Measurements from ENCODE around the gene C2orf49.

C2orf49 gene

GRCh38 chr2:105309147-105309545 lies 28.2 kb upstream of the C2orf49 start:
- no peak overlapping the region for H3K14ac ChIP-seq (ENCODE audit: low read length in 2 of 2)
- no peak overlapping the region for H4K8ac ChIP-seq (ENCODE audit: low read length)
- H3K36me3 ChIP-seq (ENCODE audit: control insufficient read depth in 1 of 2, insufficient read depth in 2 of 2, low read depth in 1 of 2, low read length in 2 of 2), result peaks cover 29 to 30% of the 10 kb centered on the region in 2 experiments
- H3K9ac ChIP-seq (ENCODE audit: low read length), result no peak overlapping the region
- no peak overlapping the region for H3K4ac ChIP-seq (ENCODE audit: low read depth in 1 of 2, low read length in 2 of 2)
- H2AK5ac ChIP-seq (ENCODE audit: low read length, severe bottlenecking), result no peak overlapping the region
- H3K4me2 ChIP-seq (ENCODE audit: low read length, poor library complexity, severe bottlenecking), result no peak overlapping the region
- no peak overlapping the region for H4K91ac ChIP-seq (ENCODE audit: low read length)
- no peak overlapping the region for H2BK15ac ChIP-seq (ENCODE audit: low read depth, poor library complexity, severe bottlenecking)
- H3K18ac ChIP-seq (ENCODE audit: low read depth in 1 of 2, low read length in 2 of 2), result no peak overlapping the region
- no peak overlapping the region for H2BK5ac ChIP-seq (ENCODE audit: low read depth, low read length, poor library complexity, severe bottlenecking)
- 73% methylated on average over 3 of the region's 4 CpGs for WGBS
- no peak overlapping the region for H2BK120ac ChIP-seq (ENCODE audit: low read depth, low read length)
- no peak overlapping the region for H3K27ac ChIP-seq (ENCODE audit: low read length, poor library complexity, severe bottlenecking)
- H3K23ac ChIP-seq (ENCODE audit: low read length in 2 of 2), result no peak overlapping the region
- H2AFZ ChIP-seq (ENCODE audit: low read depth, low read length), result no peak overlapping the region
- H3K27me3 ChIP-seq (ENCODE audit: control insufficient read depth in 1 of 2, insufficient read depth in 1 of 2, low read length in 2 of 2), result no peaks in the 10 kb centered on the region
- H2BK12ac ChIP-seq (ENCODE audit: low read length in 2 of 2), result no peak overlapping the region
- no peak overlapping the region for H3K4me3 ChIP-seq (ENCODE audit: insufficient read depth in 1 of 2, low read depth in 1 of 2, low read length in 2 of 2)
- H3K4me1 ChIP-seq (ENCODE audit: control insufficient read depth, insufficient read depth, low read depth, low read length), result peaks cover 1% of the 10 kb centered on the region
- DNase-seq, result peak; percentile 69
- peaks cover 2% of the 10 kb centered on the region for H3K79me1 ChIP-seq (replicated peaks; ENCODE audit: low read length, poor library complexity, severe bottlenecking)
- no peaks in the 10 kb centered on the region for H3K9me3 ChIP-seq (ENCODE audit: control insufficient read depth, low read length)

- H3K4ac ChIP-seq (ENCODE audit: low read depth in 1 of 2, low read length in 2 of 2), result no peak overlapping the region
- no peak overlapping the region for H4K91ac ChIP-seq (ENCODE audit: low read length)
- H3K79me1 ChIP-seq (replicated peaks; ENCODE audit: low read length, poor library complexity, severe bottlenecking), result no peaks in the 10 kb centered on the region
- H3K14ac ChIP-seq (ENCODE audit: low read length in 2 of 2), result no peak overlapping the region
- peaks cover 2% of the 10 kb centered on the region for H3K4me1 ChIP-seq (ENCODE audit: control insufficient read depth, insufficient read depth, low read depth, low read length)
- no peak overlapping the region for H3K18ac ChIP-seq (ENCODE audit: low read depth in 1 of 2, low read length in 2 of 2)
- no peak overlapping the region for H2BK120ac ChIP-seq (ENCODE audit: low read depth, low read length)
- no peak overlapping the region for H3K4me2 ChIP-seq (ENCODE audit: low read length, poor library complexity, severe bottlenecking)
- H3K9me3 ChIP-seq (ENCODE audit: control insufficient read depth, low read length), result no peaks in the 10 kb centered on the region
- no peak overlapping the region for H3K27ac ChIP-seq (ENCODE audit: low read length, poor library complexity, severe bottlenecking)
- H3K27me3 ChIP-seq (ENCODE audit: control insufficient read depth in 1 of 2, insufficient read depth in 1 of 2, low read length in 2 of 2), result no peaks in the 10 kb centered on the region
- H3K36me3 ChIP-seq (ENCODE audit: control insufficient read depth in 1 of 2, insufficient read depth in 2 of 2, low read depth in 1 of 2, low read length in 2 of 2), result peaks cover 3 to 7% of the 10 kb centered on the region in 2 experiments
- H2BK15ac ChIP-seq (ENCODE audit: low read depth, poor library complexity, severe bottlenecking), result no peak overlapping the region
- no peak overlapping the region for H3K23ac ChIP-seq (ENCODE audit: low read length in 2 of 2)
- H4K8ac ChIP-seq (ENCODE audit: low read length), result no peak overlapping the region
- no peak overlapping the region for H2AFZ ChIP-seq (ENCODE audit: low read depth, low read length)
- H3K4me3 ChIP-seq (ENCODE audit: insufficient read depth in 1 of 2, low read depth in 1 of 2, low read length in 2 of 2), result no peak overlapping the region
- H2BK12ac ChIP-seq (ENCODE audit: low read length in 2 of 2), result no peak overlapping the region
- H2AK5ac ChIP-seq (ENCODE audit: low read length, severe bottlenecking), result no peak overlapping the region
- H2BK5ac ChIP-seq (ENCODE audit: low read depth, low read length, poor library complexity, severe bottlenecking), result no peak overlapping the region
- DNase-seq, result no peak
- H3K9ac ChIP-seq (ENCODE audit: low read length), result no peak overlapping the region
These were observed 23.5 kb upstream of the C2orf49 start for GRCh38 chr2:105313877-105314276.

DNA sequence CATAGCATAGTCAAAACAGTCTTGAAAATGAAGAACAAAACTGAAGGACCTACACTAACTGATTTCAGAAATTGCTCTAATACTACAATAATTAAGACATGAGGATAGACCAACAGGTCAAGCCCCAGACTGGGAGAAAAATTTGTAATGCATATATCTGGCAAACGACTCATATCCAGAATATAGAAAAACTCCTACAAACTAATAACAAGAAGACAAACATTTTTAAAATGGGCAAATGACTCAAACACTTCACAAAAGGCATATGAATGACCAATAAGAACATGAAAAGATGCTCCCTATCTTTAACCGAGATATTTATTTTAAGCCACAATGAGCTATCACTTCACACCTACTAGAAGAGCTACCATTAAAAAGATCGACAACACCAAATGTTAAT lies 22.0 kb upstream of the C2orf49 start:
- H3K79me1 ChIP-seq (replicated peaks; ENCODE audit: low read length, poor library complexity, severe bottlenecking), result no peaks in the 10 kb centered on the region
- H4K8ac ChIP-seq (ENCODE audit: low read length), result no peak overlapping the region
- H2BK120ac ChIP-seq (ENCODE audit: low read depth, low read length), result no peak overlapping the region
- H3K9ac ChIP-seq (ENCODE audit: low read length), result no peak overlapping the region
- no peak overlapping the region for H3K23ac ChIP-seq (ENCODE audit: low read length in 2 of 2)
- no peaks in the 10 kb centered on the region for H3K9me3 ChIP-seq (ENCODE audit: control insufficient read depth, low read length)
- no peak overlapping the region for H3K4me2 ChIP-seq (ENCODE audit: low read length, poor library complexity, severe bottlenecking)
- no peak overlapping the region for H3K27ac ChIP-seq (ENCODE audit: low read length, poor library complexity, severe bottlenecking)
- no peak overlapping the region for H4K91ac ChIP-seq (ENCODE audit: low read length)
- H3K27me3 ChIP-seq (ENCODE audit: control insufficient read depth in 1 of 2, insufficient read depth in 1 of 2, low read length in 2 of 2), result no peaks in the 10 kb centered on the region
- H3K4me3 ChIP-seq (ENCODE audit: insufficient read depth in 1 of 2, low read depth in 1 of 2, low read length in 2 of 2), result no peak overlapping the region
- peaks cover 0 to 2% of the 10 kb centered on the region in 2 experiments for H3K36me3 ChIP-seq (ENCODE audit: control insufficient read depth in 1 of 2, insufficient read depth in 2 of 2, low read depth in 1 of 2, low read length in 2 of 2)
- no peak overlapping the region for H2BK5ac ChIP-seq (ENCODE audit: low read depth, low read length, poor library complexity, severe bottlenecking)
- no peak overlapping the region for H3K18ac ChIP-seq (ENCODE audit: low read depth in 1 of 2, low read length in 2 of 2)
- H3K14ac ChIP-seq (ENCODE audit: low read length in 2 of 2), result no peak overlapping the region
- 43% methylated on average over 2 of the region's 3 CpGs for WGBS
- no peak overlapping the region for H2BK12ac ChIP-seq (ENCODE audit: low read length in 2 of 2)
- H2BK15ac ChIP-seq (ENCODE audit: low read depth, poor library complexity, severe bottlenecking), result no peak overlapping the region
- peaks cover 3% of the 10 kb centered on the region for H3K4me1 ChIP-seq (ENCODE audit: control insufficient read depth, insufficient read depth, low read depth, low read length)
- no peak overlapping the region for H2AK5ac ChIP-seq (ENCODE audit: low read length, severe bottlenecking)
- no peak for DNase-seq
- no peak overlapping the region for H3K4ac ChIP-seq (ENCODE audit: low read depth in 1 of 2, low read length in 2 of 2)
- no peak overlapping the region for H2AFZ ChIP-seq (ENCODE audit: low read depth, low read length)

- Histone ChIP-seq H3K36me3 (ENCODE audit: control insufficient read depth in 1 of 2, insufficient read depth in 2 of 2, low read depth in 1 of 2, low read length in 2 of 2) (peaks cover 3% of the 10 kb centered on the region in 2 experiments), H3K4me2 (ENCODE audit: low read length, poor library complexity, severe bottlenecking) (no peak overlapping the region), H3K79me1 (replicated peaks; ENCODE audit: low read length, poor library complexity, severe bottlenecking) (no peaks in the 10 kb centered on the region), H3K9me3 (ENCODE audit: control insufficient read depth, low read length) (no peaks in the 10 kb centered on the region), H2BK15ac (ENCODE audit: low read depth, poor library complexity, severe bottlenecking) (no peak overlapping the region), H3K9ac (ENCODE audit: low read length) (no peak overlapping the region), H3K4me3 (ENCODE audit: insufficient read depth in 1 of 2, low read depth in 1 of 2, low read length in 2 of 2) (no peak overlapping the region), H3K27me3 (ENCODE audit: control insufficient read depth in 1 of 2, insufficient read depth in 1 of 2, low read length in 2 of 2) (no peaks in the 10 kb centered on the region), H3K14ac (ENCODE audit: low read length in 2 of 2) (no peak overlapping the region), H3K18ac (ENCODE audit: low read depth in 1 of 2, low read length in 2 of 2) (no peak overlapping the region), H3K23ac (ENCODE audit: low read length in 2 of 2) (no peak overlapping the region), H4K91ac (ENCODE audit: low read length) (no peak overlapping the region), H2AK5ac (ENCODE audit: low read length, severe bottlenecking) (no peak overlapping the region), H2BK120ac (ENCODE audit: low read depth, low read length) (no peak overlapping the region), H2AFZ (ENCODE audit: low read depth, low read length) (no peak overlapping the region), H4K8ac (ENCODE audit: low read length) (no peak overlapping the region), H3K27ac (ENCODE audit: low read length, poor library complexity, severe bottlenecking) (no peak overlapping the region), H3K4ac (ENCODE audit: low read depth in 1 of 2, low read length in 2 of 2) (no peak overlapping the region), H2BK5ac (ENCODE audit: low read depth, low read length, poor library complexity, severe bottlenecking) (no peak overlapping the region), H3K4me1 (ENCODE audit: control insufficient read depth, insufficient read depth, low read depth, low read length) (peaks cover 9% of the 10 kb centered on the region), H2BK12ac (ENCODE audit: low read length in 2 of 2) (no peak overlapping the region)
- 97% methylated on average over 3 of the region's 3 CpGs for WGBS
- DNase-seq, result no peak
These were observed 19.4 kb upstream of the C2orf49 start for GRCh38 chr2:105317937-105318336.
